ENCODE results near the gene TOLLIP.
"Not testable (repeated sequence)": the region's sequence is repeated elsewhere in the genome, so short reads cannot be mapped to it uniquely, and the experiment has no call there.

Gene TOLLIP
- total RNA-seq: 28.4 to 107 (median 75.9) reads per million in 17 experiments

DNA sequence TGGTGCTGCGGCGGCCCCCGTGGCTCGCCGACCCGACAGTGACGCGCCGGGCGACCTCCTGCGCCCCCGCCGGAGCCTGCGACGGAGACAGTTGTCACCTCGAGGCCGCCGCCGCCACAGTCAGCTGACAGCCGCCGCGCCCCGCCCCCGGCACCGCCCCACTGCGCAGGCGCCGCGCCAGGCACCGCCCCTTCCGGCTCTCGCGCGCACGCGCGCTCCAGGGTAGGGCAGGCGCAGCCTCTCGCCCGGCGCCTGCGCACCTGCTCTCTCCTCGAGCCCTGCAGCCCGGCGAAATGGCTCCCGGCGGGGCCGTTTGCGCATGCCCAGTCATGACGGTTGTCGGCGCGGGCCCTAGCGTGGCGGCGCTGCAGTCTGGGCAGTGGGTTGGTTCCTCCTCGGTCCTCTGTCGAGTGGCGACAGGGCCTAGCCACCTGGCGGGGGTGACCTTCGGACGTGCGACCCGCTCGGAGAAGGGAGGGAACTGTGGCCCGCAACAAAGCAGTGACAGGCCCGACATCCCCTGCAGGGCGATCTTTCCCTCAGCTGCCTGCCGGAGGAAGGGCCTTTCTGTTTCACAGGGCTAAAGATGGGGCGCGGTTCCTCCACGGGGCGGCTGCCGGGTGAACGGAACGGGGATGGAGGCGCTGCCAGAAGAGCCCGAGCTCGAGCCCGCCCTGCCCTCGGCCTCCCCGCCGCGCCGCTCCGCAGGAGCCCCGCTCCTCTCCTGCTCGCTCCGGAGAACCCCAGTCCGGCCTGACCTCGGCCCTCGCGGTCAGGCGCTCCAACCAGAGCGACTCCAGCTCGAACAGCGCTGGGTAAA lies at the start of gene TOLLIP:
TSS of gene TOLLIP (minus strand) at position 135 of the 820 bp plus-strand sequence. CDS start at position 1, 134 bp downstream.
- DNase-seq: peak; percentile 98 to 99 (median 98)

DNA sequence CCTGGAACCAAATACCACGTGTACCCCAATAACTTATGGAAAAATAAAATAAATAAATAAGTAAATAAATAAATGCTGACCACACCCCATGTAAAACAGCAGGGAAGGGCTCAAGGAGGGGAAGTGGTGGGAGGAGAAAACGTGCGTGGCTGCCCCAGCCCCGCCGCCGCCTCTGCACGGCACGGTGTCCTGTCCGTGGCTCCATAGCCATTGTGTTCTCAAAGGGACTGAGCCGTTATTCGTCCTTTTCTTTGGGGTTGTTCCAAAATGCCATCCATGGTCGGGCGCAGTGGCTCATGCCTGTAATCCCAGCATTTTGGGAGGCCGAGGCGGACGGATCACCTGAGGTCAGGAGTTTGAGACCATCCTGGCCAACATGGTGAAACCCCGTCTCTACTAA lies 49.5 kb upstream of the TOLLIP start:
- DNase-seq: not testable (repeated sequence)

DNA sequence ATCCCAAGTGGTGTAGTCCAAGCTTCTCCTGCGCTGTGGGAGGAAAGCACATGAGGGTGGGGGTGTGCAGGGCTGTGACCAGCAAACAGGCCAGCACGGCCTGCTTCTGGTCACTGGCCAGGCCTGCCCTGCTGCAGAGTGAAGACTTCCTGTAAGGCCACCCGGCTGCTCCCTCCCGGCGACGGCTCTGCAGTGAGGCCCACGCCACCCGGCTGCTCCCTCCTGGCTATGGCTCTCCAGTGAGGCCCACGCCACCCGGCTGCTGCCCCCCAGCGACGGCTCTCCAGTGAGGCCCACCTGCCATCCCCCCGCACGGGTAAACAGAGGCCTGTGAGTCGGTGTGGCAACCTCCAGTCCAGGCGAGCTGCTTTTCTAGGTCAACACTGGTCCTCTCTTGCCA lies 48.9 kb upstream of the TOLLIP start:
- DNase-seq: peak in 2 of 4 experiments; percentile 18 to 30

DNA sequence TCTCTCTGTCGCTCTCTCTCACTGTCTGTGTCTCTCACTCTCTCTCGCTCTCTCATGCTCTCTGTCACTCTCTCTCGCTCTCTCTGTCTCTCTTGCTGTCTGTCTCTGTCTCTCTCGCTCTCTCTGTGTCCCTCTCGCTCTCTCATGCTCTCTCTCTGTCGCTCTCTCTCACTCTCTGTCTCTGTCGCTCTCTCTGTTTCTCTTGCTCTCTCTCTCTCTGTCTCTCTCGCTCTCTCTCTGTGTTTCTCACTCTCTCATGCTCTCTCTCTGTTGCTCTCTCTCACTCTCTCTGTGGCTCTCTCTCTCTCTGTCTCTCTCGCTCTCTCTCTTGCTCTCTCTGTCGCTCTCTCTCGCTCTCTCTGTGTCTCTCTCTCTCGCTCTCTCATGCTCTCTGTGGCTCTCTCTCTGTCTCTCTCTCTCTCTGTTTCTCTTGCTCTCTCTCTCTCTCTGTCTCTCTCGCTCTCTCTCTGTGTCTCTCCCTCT lies 47.1 kb upstream of the TOLLIP start:
- DNase-seq: no peak

DNA sequence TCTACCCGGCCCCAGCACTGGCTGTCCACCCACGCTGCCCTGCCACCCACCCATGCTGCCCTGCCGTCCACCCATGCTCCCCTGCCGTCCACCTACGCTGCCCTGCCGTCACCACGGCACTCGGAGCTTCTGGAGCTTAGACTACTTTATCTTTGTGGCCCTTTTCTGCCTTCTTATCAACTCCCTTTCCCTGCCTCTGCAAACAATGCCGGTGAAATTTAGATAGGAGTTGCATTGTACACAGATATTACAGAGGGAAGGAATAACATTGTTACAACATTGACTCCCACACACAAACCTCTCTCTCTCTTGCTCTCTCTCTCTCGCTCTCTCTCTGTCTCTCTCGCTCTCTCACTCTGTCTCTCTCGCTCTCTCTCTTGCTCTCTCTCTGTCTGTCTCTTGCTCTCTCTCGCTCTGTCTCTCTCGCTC lies 46.6 kb upstream of the TOLLIP start:
- no peak for DNase-seq

DNA sequence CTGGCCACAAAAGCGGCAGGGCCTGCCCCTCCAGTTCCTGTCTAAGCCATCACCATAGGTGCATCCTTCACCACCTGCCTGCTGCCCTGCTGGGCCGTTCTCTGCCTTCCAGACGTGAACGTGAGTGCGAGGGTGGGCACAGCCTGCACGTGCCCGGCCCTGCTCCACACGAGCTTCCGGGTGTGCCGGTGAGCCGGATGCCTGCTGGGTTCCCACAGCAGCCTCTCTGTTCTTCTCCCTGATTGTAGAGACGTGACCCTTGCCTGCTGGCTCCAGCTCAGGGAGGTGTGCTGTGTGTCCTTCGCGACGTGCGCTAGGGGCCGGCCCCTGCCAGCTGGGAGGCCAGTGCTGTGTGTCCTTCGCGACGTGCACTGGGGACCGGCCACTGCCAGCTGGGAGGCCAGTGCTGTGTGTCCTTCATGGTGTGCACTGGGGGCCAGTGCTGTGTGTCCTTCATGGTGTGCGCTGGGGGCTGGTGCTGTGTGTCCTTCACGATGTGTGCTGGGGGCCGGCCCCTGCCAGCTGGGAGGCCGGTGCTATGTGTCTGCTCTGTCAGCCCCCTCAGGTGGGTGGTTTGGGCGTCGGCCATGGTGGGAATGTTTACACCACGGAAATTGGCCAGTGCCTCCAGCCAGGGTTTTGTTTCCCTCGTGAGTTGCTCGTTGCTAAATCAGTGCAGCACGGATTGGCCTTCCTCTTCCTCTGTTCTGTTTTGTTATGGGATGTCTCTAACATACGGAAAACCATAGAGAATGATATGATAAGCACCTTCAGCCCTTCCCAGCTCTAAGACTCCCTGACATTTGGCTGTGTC lies 44.9 kb upstream of the TOLLIP start:
- no peak for DNase-seq

DNA sequence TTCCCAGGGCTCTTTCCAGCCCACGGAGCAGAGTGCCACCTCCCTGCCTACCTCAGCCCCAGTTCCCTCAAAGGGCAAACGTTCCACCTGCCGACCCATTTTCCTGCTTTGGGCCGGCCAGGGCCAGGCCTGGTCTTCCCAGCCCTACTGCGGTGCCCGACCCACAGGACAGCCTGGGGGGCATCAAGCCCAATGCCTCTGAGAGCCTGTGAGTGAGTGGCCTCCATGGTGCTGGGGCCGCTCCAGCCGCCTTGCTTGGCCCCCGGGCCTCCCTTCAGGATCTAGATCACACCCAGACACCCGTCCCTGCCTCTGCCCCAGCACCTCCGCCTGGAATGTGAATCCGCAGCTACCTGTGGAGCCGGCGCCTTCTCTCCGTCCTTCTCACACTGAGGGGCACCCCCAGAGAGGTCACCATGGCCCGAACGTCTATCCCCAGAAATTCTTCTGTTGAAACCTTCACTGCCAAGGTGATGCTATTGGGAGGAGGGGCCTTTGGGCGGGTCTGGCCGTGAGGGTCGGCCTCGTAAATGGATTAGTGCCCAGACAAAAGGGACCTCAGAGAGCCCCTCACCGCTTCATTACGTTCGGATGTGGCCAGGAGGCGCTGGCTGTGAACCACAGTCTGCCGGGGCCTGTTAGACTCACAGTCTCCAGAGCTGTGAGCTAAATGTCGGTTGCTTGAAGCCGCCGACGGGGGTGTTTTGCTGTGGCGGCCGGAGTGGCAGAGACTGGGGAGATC lies 44.1 kb upstream of the TOLLIP start:
- no peak for DNase-seq

DNA sequence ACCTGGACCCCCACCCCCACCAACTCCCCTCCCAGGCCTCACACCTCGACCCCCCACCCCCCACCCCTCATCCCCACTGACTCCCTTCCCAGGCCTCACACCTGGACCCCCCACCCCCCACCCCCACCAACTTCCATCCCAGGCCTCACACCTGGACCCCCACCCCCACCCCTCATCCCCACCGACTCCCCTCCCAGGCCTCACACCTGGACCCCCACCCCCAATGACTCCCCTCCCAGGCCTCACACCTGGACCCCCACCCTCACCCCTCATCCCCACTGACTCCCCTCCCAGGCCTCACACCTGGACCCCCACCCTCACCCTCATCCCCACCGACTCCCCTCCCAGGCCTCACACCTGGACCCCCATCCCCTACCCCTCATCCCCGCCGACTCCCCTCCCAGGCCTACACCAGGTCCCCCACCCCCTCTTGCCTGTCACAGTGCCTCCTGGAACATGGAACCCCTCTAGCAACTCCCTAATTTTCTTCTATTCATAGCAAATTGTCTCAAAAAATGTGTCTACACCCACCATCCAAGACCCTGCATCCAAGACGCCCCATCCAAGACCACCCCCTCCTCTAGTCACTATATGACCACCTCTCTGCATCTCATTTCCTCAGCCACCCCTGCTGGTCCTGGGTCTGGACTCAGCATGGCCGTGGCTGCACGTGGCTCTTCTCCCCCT lies 43.4 kb upstream of the TOLLIP start:
- DNase-seq: no peak

DNA sequence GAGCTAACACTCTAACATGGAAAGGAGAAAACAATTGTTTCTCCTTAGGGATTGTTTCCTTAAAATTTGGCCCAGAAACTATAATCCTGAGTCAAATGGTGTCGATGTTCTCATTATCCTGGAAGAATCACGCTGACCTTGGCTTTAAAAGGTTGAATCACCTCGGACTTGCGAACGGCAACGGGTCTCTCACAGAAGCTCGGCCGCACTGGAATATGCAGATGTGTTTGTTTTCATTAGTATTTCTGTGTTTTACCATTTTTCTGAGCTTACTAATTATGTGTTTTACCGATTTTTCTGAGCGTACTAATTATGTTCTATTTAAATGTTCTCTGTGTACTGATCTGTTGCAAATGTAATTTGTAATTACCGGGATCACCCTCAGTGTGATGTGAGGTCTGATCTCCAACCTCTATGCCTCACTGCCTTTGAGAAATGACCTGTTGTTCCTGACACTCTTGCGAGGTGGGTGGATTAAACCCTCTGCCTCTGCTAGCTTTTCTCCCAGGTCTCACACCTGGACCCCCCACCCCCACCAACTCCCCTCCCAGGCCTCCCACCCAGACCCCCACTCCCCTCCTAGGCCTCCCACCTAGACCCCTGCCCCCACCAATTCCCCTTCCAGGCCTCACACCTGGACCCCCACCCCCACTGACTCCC lies 42.0 kb upstream of the TOLLIP start:
- DNase-seq: no peak

DNA sequence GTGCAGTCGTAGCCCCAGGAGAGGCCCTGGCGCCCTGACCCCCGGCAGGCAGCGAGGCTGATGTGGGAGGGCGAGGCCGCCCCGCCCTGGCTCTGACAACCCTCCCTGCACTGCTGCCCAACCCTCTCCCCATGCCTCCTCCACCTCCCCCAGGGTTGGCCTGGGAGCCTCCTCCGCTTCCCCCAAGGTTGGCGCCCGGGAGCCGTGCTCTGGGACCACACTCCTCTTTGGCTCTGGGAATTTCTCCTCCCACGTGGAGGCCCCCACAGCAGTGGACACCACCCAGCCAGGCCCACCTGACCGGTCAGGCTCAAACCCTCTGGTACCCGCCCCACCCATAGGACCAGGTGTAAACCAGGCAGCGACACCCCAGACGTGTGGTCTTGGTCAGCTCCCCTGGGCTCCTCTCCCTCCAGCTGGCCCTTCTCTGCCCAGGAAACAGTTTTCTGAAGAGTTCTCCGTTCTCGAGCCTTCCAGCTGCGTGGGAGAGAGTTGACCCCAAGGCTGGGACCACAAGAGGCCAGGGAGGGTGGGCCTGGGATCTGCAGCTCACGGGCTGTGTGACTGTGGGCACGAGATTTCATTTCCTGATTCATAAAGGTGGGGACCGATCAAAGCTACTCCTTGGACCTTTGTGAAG lies 40.8 kb upstream of the TOLLIP start:
- DNase-seq: no peak

DNA sequence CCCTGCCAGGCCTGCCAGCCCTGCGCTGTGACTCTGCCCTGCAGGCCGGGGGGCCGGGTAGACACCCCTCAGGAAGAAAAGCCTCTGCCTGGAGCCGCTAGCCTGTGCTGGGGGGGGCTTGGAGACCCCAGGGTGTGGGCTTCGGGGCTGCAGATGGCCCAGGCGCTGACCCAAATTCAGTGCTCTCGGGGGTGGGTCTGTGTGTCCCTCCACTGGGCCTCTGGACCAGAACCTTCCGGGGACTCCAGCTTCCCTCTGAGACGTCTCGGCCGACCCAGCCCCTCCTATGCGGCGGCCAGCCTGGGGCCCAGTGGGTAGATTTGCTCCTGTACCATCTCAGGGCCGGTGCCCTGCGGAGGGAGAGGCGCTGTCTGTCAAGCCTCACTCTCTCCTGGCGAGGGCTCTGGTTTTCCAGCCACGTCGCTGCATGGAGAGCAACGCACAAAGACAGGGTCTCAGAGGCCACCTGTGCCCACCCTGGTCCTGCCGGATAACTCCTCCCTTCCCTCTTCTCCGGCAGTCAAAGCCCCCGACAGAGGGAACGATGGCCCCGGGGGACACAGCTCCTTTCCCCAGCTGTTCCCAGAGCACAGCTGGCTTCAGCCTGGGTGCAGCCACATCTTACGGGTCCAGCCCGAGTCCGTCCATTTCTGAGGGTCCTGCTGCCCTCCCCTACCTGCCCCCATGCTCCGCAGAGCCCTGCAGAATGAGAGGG lies 40.1 kb upstream of the TOLLIP start:
- no peak for DNase-seq

DNA sequence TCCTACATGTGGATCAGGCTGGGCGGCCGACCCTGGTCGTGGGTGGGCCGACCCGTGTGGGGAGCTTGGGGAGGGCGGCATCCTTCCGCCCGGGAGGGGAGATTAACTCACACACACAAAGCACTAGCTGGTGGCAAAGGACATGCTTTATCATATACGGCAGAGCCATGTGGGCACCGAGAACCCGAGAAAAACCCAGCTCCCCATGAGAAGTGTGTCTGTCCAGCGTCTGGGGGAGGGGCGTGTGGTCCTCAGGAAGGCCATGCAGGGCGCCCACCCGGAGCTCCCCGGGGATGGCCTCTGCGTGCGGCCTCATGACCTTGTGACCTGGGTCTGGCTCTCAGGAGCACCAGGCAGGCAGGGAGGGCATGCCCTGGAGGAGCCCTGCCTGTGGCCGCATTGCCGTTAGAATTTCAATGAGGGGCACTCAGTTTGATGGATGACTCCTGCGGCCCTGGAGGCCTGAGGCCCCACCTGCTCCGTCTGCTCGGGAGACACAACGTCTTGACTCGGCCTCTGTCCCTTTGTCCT lies 39.4 kb upstream of the TOLLIP start:
- DNase-seq: no peak

DNA sequence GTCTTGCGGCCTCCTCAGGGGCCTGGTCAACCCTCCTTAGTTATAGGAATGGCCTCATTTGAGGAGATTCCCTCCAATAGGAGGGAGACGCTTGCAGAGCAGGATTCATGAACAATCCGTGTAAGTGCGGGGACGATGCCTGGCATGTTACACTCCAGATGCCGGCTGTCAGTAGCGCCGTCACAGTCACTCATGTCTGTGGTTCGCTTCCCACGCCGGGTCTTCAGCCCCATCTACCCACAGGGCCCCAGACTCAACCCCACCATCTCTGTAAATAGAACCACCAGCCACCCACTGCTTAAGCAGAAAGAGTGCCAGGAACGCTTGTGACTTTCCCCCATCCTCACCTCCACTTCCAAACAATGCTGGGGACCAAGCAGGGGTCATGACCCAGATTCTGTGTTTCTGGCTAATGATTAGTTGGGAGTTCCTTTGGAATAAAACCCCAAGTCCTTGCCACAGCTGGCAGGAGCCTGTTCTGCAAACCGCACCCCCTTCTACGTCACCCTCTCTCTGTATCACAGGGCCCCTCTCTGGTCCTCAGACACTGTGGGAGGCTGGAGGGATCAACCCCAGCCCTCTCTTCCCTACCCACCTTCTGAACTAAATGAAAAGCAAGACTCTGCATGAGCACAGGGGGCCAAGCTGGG lies 38.8 kb upstream of the TOLLIP start:
- DNase-seq: no peak

DNA sequence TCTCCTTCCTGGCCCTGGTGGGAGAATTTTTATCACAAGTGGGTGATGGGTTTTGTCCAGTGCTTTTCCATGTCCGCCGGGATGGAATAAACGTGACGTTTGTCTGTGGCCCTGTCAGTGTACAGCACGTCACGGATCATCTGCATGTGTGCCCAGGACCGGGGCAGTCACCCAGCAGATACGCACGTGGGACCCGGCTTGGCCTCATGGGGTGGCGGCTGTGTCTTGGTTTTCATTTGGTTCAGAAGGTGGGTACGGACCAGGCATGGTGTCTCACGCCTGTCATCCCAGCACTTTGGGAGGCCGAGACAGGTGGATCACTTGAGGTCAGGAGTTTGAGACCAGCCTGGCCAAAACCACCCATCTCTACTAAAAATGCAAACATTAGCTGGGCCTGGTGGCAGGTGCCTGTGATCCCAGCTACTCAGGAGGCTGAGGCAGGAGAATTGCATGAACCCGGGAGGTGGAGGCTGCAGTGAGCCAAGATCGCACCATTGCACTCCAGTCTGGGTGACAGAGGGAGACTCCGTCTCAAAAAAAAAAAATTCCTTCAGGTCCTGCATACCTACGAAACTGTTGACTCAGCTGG lies 38.1 kb upstream of the TOLLIP start:
- DNase-seq: not testable (repeated sequence)

DNA sequence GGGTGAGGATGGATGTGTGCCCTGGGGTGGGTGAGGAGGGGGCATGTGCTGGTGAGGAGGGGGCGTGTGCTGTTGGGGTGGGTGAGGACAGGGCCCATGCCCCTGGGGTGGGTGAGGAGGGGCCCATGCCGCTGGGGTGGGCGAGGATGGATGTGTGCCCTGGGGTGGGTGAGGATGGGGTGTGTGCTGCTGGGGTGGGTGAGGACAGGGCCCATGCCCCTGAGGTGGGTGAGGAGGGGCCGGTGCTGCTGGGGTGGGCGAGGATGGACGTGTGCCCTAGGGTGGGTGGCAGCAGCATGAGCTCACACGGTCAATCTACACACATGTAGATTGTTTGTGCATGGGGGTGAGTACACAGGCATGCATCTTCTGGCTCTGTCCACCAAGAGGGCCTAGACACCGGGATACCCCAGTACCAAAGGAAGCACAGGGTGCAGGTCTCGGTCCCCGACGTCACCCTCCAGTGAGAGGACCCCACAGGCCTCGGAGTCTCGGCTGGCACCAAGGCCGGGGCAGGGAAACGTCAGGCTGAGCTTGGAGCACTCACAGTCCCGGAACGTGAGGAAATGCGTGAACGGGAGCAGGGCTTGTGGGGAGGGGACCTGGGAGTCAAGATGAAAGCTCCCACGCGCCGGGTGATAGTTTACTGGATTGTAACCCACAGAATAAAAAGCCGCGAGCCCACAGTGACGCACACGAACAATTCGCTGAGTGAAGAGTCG lies 37.4 kb upstream of the TOLLIP start:
- DNase-seq: no peak

DNA sequence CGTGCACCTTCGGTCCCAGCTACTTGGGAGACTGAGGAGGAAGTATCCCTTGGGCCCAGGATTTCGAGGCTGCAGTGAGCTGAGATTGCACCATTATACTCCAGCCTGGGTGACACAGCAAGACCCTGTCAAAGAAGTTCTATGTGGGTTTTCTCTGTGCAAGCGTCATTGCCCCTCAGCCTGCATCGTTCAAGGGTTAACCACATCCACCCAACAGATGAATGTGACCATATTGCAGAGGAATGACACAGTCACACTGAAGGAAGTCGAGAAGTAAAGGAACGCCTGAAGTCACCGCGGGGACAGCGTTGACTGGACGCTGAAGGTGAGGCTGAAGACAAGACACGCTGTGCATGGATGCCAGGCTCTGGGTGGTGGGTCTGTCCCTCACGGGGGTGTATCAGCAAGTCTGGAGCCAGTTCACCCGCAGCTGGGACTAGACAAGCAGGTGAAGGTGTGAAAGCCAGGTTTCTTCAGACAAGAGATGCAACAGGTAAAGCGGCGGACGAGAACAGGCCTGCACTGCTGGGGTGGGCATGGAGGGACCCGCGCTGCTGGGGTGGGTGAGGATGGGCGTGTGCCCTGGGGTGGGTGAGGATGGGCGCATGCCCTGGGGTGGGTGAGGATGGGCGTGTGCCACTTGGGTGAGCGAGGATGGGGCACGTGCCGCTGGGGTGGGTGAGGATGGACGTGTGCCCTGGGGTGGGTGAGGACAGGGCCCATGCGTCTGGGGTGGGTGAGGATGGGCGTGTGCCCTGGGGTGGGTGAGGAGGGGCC lies 36.5 kb upstream of the TOLLIP start:
- peak; percentile 15 to 65 (median 44) for DNase-seq

DNA sequence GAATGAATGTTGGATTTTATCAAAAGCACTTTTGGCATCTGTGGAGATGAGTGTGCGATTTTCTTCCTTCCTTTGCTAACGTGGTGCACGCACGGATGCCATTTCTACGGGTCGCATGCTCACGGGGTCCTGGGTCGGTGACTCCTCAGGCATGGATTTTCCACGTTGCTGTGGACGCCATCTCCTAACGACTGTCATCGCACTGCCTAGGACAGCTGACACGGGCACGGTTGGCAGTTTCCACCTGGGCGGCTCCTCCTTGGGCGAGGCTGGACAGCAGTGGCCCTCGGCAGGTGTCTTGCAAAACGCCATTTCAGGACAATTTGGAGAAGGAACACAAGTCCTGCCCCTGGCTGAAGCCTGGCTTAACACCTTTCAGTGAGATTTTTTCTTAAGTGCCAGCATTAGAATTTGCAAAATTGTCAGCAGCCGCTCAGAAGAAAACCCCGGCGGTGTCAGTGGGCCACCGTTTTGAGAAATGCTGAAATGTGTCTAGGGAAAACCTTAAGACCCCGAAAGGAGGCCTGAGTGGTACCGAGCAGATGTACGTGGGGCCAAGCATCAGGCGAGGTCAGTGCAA lies 34.7 kb upstream of the TOLLIP start:
- DNase-seq: no peak

Measured in suppressor macrophage (primary cell).